Measurements from ENCODE around the gene RGS8. TPM values are rescaled to one million over a fixed set of nuclear protein-coding genes. Genes with fewer than 3 reads are reported as not detected.

The RGS8 gene
- total and polyA plus RNA-seq, 2 donors (not counting 1 experiment from before 2014, with no cell fraction given): not detected

DNA sequence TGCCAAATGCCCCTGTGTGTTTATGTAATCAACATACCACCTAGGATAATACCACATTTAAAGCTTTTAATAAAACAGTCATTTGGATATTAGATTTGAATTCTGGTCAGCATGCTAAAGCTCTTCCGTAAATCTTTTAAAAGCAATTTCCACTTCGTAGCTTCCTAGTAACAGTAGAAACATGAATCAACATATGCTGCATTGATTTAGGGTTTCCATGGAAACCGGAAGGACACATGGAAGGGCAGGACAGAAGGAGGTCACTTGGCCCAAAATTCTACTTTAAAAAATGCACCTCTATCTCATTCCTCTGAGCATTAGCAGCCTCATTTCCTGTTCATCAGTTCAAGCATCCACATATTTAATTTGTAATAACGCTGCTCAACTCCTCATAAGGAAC lies 8.1 kb downstream of the RGS8 start:
- ChIA-PET POLR2A (no interaction called here), CTCF (no interaction called here)
- Histone ChIP-seq H3K9me3 (ENCODE audit: control extremely low read depth in 1 of 3, control insufficient read depth in 2 of 3, insufficient read depth in 1 of 3, low read length in 2 of 3) (no peaks in the 10 kb centered on the region), H3K4me3 (ENCODE audit: control extremely low read depth in 1 of 5, extremely low read depth in 1 of 5, insufficient read depth in 1 of 5, low read depth in 2 of 5, low read length in 4 of 5) (no peak overlapping the region), H3K4me1 (ENCODE audit: control insufficient read depth in 2 of 2, insufficient read depth in 2 of 2, low read length in 2 of 2) (peaks cover 16 to 17% of the 10 kb centered on the region in 2 donors), H3K79me2 (ENCODE audit: control insufficient read depth, insufficient read depth, low read length) (no peaks in the 10 kb centered on the region), H3K27ac (ENCODE audit: low read length in 2 of 2) (no peak overlapping the region), H2AFZ (ENCODE audit: insufficient read depth, low read depth, low read length, poor library complexity, severe bottlenecking) (no peak overlapping the region), H3K27me3 (replicated peaks in 1 of 4; ENCODE audit: control extremely low read depth in 1 of 4, control insufficient read depth in 3 of 4, insufficient read depth in 4 of 4, low read length in 3 of 4) (peaks cover 0 to 14% (median 7%) of the 10 kb centered on the region in 4 experiments), H3K9ac (ENCODE audit: low read length) (no peak overlapping the region), H3K36me3 (replicated peaks in 1 of 2; ENCODE audit: control extremely low read depth in 1 of 2, control insufficient read depth in 1 of 2, extremely low read depth in 1 of 2, insufficient read depth in 2 of 2, low read length in 1 of 2) (no peaks in the 10 kb centered on the region), H3K4me2 (replicated peaks; ENCODE audit: low read depth, low read length, poor library complexity, severe bottlenecking) (no peak overlapping the region), H4K20me1 (ENCODE audit: control insufficient read depth, insufficient read depth, low read length, poor library complexity, severe bottlenecking) (no peaks in the 10 kb centered on the region)
- no peak overlapping the region for H3K27ac Mint-ChIP-seq
- peaks cover 20% of the 10 kb centered on the region for H3K4me1 Mint-ChIP-seq
- no peak for ATAC-seq (ENCODE audit: low read depth)
- TF ChIP-seq, protein P1, sequence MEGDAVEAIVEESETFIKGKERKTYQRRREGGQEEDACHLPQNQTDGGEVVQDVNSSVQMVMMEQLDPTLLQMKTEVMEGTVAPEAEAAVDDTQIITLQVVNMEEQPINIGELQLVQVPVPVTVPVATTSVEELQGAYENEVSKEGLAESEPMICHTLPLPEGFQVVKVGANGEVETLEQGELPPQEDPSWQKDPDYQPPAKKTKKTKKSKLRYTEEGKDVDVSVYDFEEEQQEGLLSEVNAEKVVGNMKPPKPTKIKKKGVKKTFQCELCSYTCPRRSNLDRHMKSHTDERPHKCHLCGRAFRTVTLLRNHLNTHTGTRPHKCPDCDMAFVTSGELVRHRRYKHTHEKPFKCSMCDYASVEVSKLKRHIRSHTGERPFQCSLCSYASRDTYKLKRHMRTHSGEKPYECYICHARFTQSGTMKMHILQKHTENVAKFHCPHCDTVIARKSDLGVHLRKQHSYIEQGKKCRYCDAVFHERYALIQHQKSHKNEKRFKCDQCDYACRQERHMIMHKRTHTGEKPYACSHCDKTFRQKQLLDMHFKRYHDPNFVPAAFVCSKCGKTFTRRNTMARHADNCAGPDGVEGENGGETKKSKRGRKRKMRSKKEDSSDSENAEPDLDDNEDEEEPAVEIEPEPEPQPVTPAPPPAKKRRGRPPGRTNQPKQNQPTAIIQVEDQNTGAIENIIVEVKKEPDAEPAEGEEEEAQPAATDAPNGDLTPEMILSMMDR (IDR thresholded peaks at IDR 0.05): no peak
- TF ChIP-seq EZH2 (IDR thresholded peaks at IDR 0.05; ENCODE audit: borderline replicate concordance, insufficient read depth, low read depth, low read length, poor library complexity, severe bottlenecking): no peak
- H3K9me3 Mint-ChIP-seq (ENCODE audit: insufficient read depth): no peaks in the 10 kb centered on the region
- no peak overlapping the region for H3K4me3 Mint-ChIP-seq
- peaks cover 17% of the 10 kb centered on the region for H3K27me3 Mint-ChIP-seq
- WGBS (ENCODE audit: insufficient coverage): no CpG with 5 or more reads among the region's 4 CpGs
- DNase-seq: no peak
- intact Hi-C loops (cut with micrococcal nuclease): loop anchor here (5.0 kb wide), 1 partner anchor 44 kb away; no protein-coding TSS in a partner anchor

DNA sequence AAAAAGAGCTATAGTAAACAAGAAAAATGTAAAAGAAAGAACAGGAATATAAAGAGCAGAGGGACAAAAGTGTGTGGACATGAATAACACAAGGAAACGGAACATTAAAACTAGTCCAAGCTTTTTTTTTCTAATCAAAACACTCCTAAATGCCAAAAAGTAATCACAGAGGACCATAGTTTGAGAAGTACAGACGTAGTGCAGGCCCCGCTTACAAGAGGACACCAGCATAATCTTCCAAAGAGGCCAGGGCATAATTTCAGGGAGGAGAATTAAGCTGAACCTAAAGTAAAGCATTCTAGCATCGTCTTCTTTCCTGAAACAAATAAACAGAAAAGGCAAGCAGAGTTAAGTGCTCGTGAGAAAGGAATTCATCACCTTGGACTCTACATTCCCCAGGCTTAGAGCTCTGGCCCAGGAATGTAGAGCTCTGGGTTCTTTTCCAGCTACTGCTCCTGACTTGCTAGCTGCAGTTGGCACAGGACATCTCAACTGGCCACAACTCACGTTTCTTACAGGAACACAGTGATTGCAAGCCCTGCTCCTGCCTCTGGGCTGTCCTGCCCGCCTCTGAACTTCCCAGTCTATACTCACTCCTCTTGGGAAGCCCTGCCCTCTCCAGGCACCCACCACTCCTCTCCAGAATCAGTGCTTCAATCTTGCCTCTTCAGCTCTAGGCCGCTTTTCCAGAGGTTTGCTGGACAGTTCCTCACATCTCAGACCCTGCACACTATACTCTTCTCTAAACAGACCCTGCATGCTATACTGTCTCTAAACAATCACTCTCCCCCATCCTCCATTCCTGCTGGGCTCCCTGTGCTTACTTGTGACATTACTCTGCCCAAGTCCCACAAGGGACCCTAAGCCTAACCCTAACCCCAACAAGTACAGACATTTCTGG lies 9.8 kb downstream of the RGS8 start:
- ChIA-PET CTCF (interaction anchor here (1.0 to 1.4 kb wide), 3 partner anchors 108 to 199 kb away, joined by 3 read pairs; no protein-coding TSS in a partner anchor), POLR2A (no interaction called here)
- Mint-ChIP-seq H3K4me3 (no peak overlapping the region), H3K27ac (no peak overlapping the region), H3K4me1 (peaks cover 20% of the 10 kb centered on the region), H3K27me3 (peaks cover 17% of the 10 kb centered on the region), H3K9me3 (ENCODE audit: insufficient read depth) (no peaks in the 10 kb centered on the region)
- H3K9me3 ChIP-seq (ENCODE audit: control extremely low read depth in 1 of 3, control insufficient read depth in 2 of 3, insufficient read depth in 1 of 3, low read length in 2 of 3): no peaks in the 10 kb centered on the region
- H3K4me3 ChIP-seq (ENCODE audit: control extremely low read depth in 1 of 5, extremely low read depth in 1 of 5, insufficient read depth in 1 of 5, low read depth in 2 of 5, low read length in 4 of 5): no peak overlapping the region
- H3K36me3 ChIP-seq (replicated peaks in 1 of 2; ENCODE audit: control extremely low read depth in 1 of 2, control insufficient read depth in 1 of 2, extremely low read depth in 1 of 2, insufficient read depth in 2 of 2, low read length in 1 of 2): no peaks in the 10 kb centered on the region
- peaks cover 16 to 17% of the 10 kb centered on the region in 2 donors for H3K4me1 ChIP-seq (ENCODE audit: control insufficient read depth in 2 of 2, insufficient read depth in 2 of 2, low read length in 2 of 2)
- no peak overlapping the region for H2AFZ ChIP-seq (ENCODE audit: insufficient read depth, low read depth, low read length, poor library complexity, severe bottlenecking)
- no peaks in the 10 kb centered on the region for H3K79me2 ChIP-seq (ENCODE audit: control insufficient read depth, insufficient read depth, low read length)
- WGBS (ENCODE audit: insufficient coverage): 85% methylated on average over 5 of the region's 8 CpGs
- TF ChIP-seq EZH2 (IDR thresholded peaks at IDR 0.05; ENCODE audit: borderline replicate concordance, insufficient read depth, low read depth, low read length, poor library complexity, severe bottlenecking): no peak
- TF ChIP-seq, protein P1 (IDR thresholded peaks at IDR 0.05): no peak
- H3K27ac ChIP-seq (ENCODE audit: low read length in 2 of 2): no peak overlapping the region
- H3K9ac ChIP-seq (ENCODE audit: low read length): no peak overlapping the region
- ATAC-seq (ENCODE audit: low read depth) (no peak), DNase-seq (no peak)
- peaks cover 0 to 10% (median 3%) of the 10 kb centered on the region in 4 experiments for H3K27me3 ChIP-seq (replicated peaks in 1 of 4; ENCODE audit: control extremely low read depth in 1 of 4, control insufficient read depth in 3 of 4, insufficient read depth in 4 of 4, low read length in 3 of 4)
- H3K4me2 ChIP-seq (replicated peaks; ENCODE audit: low read depth, low read length, poor library complexity, severe bottlenecking): no peak overlapping the region
- intact Hi-C loops (cut with micrococcal nuclease): loop anchor here (5.0 kb wide), 1 partner anchor 42 kb away; no protein-coding TSS in a partner anchor
- no peaks in the 10 kb centered on the region for H4K20me1 ChIP-seq (ENCODE audit: control insufficient read depth, insufficient read depth, low read length, poor library complexity, severe bottlenecking)
